ENCODE results near the gene LIN52.

The LIN52 gene

DNA sequence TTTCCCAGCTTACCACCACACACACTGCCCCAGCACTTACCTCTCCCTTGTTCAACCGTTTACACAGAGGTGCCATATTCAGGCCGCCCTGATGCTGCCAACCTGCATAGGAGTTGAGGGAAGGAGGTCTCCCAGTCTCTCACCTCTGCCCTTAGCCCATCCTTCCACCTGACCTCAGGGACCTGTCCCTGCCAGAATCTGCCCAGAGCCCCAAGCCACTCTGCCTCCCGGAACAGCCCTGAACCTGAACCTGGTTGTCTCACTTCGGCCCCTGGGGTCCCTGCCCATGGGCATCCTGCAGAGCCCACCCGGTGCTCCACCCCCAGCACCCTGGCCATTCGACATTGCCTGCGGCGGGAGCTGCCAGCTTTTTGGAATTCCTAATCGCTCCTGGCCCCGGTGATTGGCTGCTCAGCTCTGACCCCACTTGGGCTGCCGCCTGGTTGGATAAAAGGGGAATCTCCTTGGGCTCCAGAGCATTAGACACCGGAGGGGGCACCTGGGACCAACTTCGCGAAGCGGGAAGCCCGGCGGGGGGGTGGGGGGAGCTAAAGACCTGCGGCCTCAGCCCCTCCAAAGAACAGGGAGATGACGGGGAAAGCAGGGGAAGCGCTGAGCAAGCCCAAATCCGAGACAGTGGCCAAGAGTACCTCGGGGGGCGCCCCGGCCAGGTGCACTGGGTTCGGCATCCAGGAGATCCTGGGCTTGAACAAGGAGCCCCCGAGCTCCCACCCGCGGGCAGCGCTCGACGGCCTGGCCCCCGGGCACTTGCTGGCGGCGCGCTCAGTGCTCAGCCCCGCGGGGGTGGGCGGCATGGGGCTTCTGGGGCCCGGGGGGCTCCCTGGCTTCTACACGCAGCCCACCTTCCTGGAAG lies 154.5 kb downstream of the LIN52 start, which contains the start of gene VSX2:
Gene VSX2 (plus strand): TSS at position 476 of the 874 bp plus-strand sequence. CDS start 113 bp downstream, at position 589.
- DNase-seq: no peak

DNA sequence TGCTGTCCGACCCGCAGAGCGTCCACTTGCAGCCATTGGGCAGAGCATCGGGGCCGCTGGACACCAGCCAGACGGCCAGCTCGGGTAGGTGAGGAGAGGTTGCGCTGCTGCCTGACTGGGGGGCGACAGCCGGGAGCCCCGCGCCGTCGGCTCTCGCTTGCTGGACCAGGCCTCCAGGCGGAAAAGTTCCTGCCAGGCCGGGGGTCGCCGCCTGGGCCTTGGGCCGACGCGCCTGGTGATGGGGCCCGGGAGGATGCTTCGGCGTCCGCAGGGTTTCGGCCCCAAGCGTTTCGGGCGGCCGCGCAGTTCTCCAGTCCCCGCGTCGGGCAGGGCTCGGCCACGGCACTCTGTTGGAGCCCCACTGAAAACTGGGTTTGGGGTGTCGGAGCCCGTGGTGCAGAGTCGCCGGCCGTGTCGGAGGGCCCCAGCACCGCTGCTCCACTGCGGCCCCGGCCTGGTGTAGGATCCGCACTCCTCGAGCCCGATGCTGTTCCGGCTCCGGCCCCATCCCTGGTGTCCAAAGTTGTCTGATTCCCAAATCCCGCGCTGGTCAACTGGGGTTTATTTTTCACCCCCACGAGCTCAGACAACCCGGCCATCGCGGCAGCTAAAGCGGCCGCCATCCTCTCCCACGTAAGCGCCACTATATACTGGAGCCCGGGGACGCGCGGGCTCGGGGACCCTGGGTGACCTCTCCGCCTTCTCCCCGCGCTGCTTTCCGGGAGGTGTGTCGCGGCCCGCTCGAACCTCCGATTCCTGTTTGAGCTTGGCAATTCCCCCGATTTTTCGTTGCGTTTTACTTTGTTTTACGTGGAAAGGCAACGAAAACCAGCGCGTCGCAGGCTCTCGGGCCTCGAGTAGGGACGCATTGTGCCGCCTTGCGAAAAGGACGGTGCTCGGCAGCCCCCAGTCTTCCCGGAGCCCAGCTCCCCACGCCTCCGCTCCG lies 155.4 kb downstream of the LIN52 start:
- DNase-seq: no peak

DNA sequence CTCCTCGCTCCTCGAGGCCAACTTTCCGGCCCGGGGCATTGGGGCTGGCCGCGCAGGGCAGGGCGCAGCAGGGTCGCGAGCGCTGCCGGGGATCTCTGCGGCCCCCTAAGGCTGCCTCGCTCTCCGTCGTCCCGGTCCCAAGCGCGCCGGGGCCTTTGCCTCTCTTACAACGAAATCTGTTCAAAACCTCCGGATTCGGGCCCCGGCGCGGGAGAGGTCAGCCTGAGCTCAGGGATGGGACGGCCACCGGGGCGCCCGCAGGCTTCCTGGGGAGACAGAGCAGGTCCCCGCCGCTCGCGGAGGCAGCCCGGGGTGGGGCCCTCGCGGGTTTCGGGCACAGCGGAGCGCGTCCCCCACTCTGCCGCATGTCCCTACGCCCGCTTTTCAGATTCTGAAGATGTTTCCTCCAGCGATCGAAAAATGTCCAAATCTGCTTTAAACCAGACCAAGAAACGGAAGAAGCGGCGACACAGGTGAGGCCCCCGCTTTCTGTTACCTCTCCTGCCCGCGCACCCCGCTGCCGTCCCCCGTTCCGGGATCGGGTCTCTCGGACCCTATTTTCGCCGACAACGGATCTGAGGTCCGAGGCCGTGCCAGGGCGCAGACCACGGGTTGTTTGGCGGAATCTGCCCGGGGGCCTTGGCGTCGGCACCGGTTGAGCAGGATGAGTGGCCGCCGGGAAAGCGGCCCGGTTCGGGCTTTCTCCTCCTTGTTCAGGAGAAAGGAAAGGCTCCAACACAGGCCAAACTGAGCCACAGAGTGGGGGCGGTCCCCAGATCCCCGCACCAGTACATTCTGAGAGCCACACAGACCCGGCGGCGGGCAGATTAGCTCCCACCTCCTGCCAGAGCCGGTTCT lies 156.3 kb downstream of the LIN52 start:
- no peak for DNase-seq

DNA sequence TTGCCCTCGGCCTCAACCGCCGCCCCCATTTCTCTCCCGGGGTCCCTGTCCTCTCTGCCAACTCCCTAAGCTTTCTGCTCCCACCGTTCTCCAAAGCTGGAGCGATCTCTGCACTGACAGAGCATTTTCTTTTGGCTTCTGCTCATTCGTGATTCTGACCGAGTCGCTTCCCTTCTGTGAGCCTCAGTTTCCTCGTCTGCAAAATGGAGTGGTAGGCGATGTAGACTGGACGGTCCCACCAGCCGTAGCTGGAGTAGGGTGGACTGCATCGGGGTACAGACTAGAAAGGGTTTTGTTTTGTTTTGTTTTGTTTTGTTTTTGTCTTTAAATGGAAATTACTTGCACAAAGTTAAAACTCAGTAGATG lies 156.9 kb downstream of the LIN52 start:
- no peak for DNase-seq

- DNase-seq: no peak
Measured at GRCh38 chr14:74242021-74242779, 157.4 kb downstream of the LIN52 start.

- DNase-seq: no peak
Measured at GRCh38 chr14:74242780-74243042, 158.0 kb downstream of the LIN52 start.

GRCh38 chr14:74243051-74243450 lies 158.3 kb downstream of the LIN52 start:
- no peak for DNase-seq

DNA sequence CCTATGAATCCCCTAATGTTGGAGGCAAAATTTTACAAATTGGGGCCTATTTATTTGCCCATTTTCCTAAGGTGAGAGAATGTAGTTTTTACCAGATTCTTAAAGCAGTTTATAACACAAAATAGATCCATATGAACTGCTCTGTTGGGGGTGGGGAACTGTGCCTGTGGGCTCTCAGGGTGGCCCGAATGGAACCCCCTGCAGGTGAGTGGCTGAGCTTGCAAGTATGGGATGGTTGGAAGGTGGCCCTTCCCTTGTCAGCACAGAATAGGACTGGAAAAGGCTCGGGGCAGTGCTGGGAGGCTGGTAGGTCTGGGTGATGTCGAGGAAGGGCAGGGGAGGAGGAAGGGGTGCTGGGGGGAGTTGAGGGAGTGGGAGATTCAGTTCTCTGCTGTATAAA lies 159.4 kb downstream of the LIN52 start:
- no peak for DNase-seq

GRCh38 chr14:74245292-74245691 lies 160.5 kb downstream of the LIN52 start:
- no peak for DNase-seq

- no peak for DNase-seq
Measured at GRCh38 chr14:74246542-74246941, 161.8 kb downstream of the LIN52 start.

DNA sequence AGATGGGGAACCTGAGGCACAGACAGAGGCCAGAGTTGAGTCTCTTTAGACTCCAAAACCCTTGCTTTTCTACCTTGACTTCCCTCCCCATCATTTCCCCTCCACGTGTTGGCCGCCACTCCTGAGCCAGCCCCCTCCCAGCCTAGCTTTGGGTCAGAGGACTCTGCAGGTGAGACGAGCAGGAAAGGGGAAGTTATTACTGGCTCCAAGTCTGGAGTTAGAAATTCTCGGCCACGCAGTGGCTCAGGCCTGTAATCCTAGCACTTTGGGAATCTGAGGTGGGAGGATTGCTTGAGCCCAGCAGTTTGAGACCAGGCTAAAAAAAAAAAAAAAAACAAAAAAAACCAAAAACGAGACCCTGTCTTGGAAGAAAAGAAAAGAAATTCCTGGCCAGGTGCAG lies 163.3 kb downstream of the LIN52 start:
- DNase-seq: no peak

GRCh38 chr14:74249433-74250375 lies 164.9 kb downstream of the LIN52 start:
- no peak for DNase-seq
